ENCODE measurements around the gene ARMCX1.
"Not testable (repeated sequence)": the region's sequence is repeated elsewhere in the genome, so short reads cannot be mapped to it uniquely, and the experiment has no call there.

Gene ARMCX1

DNA sequence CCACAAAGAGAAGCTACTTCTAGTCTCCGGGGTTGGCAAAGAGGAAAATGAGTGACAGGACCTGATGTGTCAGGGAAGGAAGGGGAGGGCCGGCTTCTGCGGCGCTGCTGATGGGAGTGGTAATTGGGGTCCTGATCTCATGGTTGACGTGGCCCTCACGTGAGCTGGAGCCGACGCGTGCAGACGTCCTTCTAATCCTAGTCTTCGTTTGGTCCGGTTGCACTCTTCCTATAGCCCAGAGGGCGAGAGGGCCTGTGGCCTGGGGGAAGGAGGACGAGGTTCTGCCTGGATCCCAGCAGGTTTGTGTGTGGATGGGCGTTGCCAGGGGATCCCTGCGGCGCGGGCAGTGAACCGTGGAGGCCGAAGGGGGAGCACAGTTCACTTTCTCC, at the start of gene ARMCX1:
ARMCX1 (plus strand) TSS at position 186 of the 389 bp plus-strand sequence. CDS start 2,384 bp downstream, outside the sequence.
- peak; percentile 72 for DNase-seq (ENCODE audit: low spot score)

DNA sequence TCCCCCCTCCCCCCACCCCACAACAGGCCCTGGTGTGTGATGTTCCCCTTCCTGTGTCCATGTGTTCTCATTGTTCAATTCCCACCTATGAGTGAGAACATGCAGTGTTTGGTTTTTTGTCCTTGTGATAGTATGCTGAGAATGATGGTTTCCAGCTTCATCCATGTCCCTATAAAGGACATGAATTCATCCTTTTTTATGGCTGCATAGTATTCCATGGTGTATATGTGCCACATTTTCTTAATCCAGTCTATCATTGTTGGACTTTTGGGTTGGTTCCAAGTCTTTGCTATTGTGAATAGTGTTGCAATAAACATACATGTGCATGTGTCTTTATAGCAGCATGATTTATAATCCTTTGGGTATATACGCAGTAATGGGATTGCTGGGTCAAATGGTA, 47.4 kb upstream of the ARMCX1 start:
- DNase-seq (ENCODE audit: low spot score), result not testable (repeated sequence)

DNA sequence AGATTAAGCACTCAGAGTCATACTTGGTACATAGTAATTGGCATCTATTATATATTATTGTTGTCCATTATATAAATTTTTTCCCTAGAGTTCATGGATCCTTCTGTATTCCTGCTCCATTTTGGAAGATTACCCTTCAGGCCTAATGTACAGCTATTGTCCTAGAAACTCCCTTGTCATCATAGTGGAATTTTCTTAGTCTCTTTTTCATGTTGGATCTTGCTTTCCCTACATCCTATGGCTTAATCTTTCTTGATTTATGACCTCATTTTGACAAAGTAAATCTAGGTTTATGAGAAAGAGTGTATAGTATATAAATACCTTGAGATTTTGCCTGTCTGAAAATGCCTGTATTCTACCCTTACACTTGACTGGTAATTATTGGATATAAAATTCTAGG, 43.0 kb upstream of the ARMCX1 start:
- DNase-seq (ENCODE audit: low spot score), result no peak

DNA sequence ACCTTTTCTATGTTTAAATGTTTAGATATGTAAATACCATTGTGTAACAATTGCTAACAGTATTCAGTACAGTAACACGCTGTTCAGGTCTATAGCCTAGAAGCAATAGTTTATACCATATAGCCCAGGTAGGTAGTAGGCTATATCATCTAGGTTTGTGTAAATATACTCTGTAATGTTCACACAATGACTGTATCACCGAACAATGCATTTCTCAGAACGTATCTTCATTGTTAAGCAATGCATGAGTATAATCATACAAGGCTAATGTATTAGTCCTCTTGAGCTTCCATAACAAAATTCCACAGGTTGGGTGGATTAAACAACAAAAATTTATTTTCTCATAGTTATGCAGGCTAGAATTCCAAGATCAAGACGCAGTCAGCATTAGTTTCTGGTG, 42.4 kb upstream of the ARMCX1 start:
- no peak for DNase-seq (ENCODE audit: low spot score)

DNA sequence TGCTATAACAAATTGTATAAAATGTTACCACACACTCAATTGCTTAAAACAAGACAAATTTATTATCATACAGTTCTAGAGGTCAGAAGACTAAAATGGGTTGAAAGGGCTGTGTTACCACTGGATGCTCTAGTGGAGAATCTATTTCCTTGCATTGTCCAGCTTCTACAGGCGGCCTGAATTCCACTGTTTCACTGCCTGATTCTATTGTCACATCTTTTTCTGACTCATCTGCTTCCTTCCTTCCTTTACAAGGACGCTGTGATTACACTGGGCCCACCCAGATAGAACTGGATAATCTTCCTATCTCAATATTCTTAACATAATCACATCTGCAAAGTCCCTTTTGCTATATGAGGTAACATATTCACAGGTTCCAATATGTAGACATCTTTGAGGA, 19.4 kb upstream of the ARMCX1 start:
- DNase-seq (ENCODE audit: low spot score), result no peak

DNA sequence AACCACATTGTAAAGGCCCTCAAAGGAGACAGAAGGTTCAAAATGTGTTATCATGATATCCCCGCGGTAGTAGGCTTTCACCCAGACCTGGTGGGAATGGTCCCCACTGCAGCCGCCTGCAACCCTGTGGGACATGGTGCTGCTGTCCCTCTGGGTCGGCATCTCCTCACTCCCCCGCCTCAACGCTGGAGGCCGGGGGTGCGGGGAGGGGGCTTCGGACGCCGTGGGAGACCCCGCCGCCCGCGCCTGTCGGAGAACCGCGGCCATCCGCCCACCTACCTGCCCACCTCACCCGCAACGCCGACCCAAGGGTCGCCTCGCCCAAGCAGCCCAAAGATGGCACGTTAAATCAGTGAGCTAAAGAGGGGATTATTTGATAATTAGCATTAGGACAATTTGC, 11.2 kb upstream of the ARMCX1 start:
- DNase-seq (ENCODE audit: low spot score), result no peak

DNA sequence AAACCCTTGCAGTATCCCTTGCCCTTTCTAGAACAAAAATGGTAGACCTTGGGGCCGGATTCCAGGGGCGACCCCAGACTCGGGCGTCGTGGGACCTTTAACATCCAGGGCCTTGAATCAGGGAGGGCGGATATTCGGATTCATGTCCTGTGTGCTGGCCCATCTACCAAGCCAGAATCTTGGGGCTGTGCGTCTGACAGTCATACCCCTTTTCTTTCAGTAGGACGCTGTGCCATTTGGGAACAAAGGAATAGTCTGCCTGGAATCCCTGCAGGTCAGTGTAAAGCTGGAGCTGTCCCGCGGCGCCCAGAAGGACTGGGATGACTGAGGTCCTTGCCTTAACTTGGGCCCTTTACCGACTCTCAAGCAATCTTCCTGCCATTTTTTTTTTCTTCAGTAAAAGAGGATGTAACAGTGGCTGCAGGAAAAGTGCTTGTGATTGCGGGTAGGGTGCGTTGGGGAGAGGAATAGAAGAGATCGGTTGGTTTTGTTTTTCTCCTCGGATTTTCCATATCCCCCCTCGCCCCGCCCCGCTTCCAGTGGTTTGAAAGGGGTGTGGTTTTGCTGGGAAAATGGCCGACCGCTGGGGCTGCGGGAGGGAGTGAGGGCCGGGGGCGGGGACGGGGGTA, 518 bp downstream of the ARMCX1 start:
- DNase-seq (ENCODE audit: low spot score), result peak; percentile 39

DNA sequence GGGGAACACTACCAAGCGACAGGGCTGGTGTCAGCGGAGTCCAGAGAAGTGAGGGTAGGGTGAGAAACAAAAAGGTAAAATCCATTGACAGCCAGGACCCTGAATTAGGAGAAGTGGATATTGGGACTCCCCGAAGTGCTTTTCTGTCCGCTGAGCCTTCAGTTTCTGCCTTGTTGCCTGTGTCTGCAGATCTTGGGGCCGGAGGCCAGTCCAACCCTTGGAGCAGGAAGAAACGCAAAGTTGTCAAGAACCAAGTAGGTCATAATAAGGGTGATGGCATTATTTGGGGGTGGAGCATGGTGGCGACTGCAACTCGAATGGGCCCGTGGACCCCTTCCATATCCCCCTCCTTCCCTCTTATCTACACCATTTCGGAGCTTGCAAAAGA, 1.0 kb downstream of the ARMCX1 start:
- no peak for DNase-seq (ENCODE audit: low spot score)

DNA sequence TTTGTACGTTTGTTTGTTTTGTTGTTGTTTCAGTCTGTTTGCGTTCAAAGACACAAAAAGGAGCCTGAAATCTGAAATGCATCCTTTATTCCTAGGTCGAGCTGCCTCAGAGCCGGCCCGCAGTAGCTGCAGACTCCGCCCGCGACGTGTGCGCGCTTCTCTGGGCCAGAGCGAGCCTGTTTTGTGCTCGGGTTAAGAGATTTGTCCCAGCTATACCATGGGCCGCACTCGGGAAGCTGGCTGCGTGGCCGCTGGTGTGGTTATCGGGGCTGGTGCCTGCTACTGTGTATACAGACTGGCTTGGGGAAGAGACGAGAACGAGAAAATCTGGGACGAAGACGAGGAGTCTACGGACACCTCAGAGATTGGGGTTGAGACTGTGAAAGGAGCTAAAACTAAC, 2.4 kb downstream of the ARMCX1 start:
- DNase-seq (ENCODE audit: low spot score), result no peak

DNA sequence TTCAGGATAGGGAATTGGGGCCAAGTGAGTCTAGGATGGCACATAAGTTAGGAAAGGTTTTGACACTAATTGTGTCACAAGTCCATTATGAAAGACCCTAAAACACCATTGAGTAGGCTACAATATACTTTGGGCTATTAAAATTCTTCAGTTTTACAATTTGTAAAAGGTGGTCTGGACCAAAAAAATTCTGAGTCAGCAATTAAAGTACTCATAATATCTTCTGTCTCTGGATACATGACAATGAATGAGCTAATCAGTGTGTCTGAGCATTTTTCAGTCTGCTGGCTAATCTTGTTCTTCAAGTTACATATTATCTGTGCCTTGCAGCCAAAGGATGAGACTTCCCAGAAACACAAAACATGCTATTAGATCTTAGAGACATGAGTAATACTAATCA, 14.3 kb downstream of the ARMCX1 start:
- no peak for DNase-seq (ENCODE audit: low spot score)

DNA sequence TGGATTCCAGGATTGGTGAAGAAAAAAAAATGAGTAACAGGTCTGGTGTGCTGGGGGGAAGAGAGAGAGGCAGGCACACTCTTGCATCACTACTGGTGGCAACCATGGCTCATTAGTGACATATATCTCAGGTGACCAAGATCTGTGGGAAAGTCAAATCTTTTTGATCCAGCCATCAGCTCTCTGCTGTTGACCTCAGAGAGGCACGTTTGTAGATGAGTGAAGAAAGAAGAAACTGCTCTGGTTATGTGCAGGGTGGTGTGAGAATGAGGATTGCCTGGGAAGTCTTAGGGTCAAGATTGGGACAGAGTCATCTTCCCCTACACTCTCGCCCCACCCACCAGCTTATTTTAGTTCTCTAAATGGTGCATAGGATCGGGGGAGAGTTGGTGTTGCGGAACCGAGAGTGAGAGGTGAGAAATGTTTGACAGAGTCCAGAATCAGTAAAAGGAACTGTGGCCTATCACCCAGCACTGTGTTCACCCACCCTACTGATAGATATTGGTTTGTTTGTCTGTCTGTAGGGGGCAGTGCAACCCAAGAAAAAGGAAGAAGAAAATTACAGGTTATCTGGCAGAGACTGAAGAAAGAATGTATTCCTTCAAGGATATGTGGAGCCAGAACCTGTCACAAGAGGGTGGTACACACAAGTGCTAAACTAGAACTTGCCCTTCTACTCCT, 45.5 kb downstream of the ARMCX1 start:
- peak; percentile 58 for DNase-seq (ENCODE audit: low spot score)

DNA sequence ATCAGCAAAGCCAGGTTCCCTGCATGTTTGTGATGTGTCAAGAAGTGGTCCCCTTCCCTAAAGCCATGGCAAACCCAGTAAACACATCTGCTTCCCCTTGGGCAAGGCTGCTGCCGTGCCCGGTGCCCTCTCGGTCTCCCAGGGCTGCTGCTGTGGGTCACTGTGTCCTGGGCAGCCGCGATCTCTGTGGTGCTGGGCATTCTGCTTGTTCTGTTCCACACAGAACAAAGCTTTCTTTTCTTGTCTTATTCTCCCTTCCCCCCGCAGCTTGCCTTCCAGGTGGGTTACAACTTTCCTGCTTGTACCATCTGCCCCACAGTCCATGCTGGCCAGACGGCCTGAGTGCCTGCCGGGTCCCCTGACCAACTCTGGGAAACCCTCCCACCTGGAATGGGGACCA, 49.2 kb downstream of the ARMCX1 start:
- DNase-seq (ENCODE audit: low spot score), result not testable (repeated sequence)

DNA sequence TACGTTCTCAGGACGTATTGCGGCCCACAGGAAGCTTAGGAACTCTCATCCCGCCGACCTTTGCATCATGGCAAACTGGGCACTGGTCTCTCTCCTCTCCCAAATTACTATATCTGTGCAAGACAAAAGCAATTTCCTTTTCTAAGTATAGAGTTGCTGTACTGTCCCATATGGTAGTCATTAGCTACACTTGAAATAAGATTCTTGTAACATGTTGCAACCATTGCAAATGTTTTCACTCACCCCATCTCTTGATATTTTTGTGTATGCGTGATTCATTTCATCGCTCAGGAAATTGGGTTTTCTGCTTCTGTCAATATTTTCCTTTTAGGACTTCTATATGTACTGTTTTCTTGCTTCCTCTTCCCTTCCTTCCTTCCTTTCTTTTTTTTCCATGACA, 51.7 kb downstream of the ARMCX1 start:
- DNase-seq (ENCODE audit: low spot score), result no peak
